HCT116 (cell line): ENCODE data around the gene THOC6. TPM values are rescaled to one million over a fixed set of nuclear protein-coding genes. Genes with fewer than 3 reads are reported as not detected.

ENCODE experiments used
- ATAC-seq: fragments of 200-7000 bp; cut with Tn5 transposase; 2 replicates; pipeline ENCODE4 v1.9.1; 2020; ENCODE audit warnings: mild to moderate bottlenecking, moderate library complexity
- BruUV-seq: library from RNA; stranded (reverse); fragments of 400-500 nt; replicated peaks from 2 replicates; lab custom pipeline; 2021; lab: Mats Ljungman, UMichigan
- CTCF ChIA-PET: fragments of 300-600 bp; sonication (Branson Sonifier 250); formaldehyde crosslinking; loops from one replicate; lab custom pipeline; 2021; ENCODE audit warnings: antibody characterized with exemption; lab: Charles Lee
- POLR2A ChIA-PET: fragments of 300-600, 350-600 bp; sonication (Branson Sonifier 250); formaldehyde crosslinking; loops from one replicate; lab custom pipeline; 2021; ENCODE audit warnings: antibody characterized with exemption; lab: Charles Lee
- RAD21 ChIA-PET, 2 experiments: fragments of 300-600 bp; sonication (Branson Sonifier 250); formaldehyde crosslinking; loops; one replicate each; lab custom pipeline; 2023; ENCODE audit warnings: low total read pairs in 2 of 2; ENCODE audit not compliant: uncharacterized antibody in 2 of 2, unreplicated experiment in 2 of 2, low non-redundant PET in 1 of 2; lab: Charles Lee
- DNase-seq: peaks from one replicate; pipeline ENCODE4 v3.0.0-alpha.2; 2010; ENCODE audit warnings: low read depth, low spot score
- H2AFZ ChIP-seq: fragments of 200-600 bp; shearing (Covaris generic), sonication (generic); 2 replicates; pipeline ENCODE4 v1.6.1; 2017; ENCODE audit warnings: low read depth, mixed run types, mixed read lengths, antibody characterized with exemption, low read length; ENCODE audit not compliant: poor library complexity, severe bottlenecking
- H3K27ac ChIP-seq: 2 replicates; pipeline ENCODE4 v1.5.1; 2012; ENCODE audit warnings: low read depth, low read length
- H3K27me3 ChIP-seq: fragments of 200-600 bp; sonication (generic); 2 replicates; pipeline ENCODE4 v1.6.1; 2016; ENCODE audit warnings: mixed run types, low read length, mixed read lengths; ENCODE audit not compliant: insufficient read depth
- H3K36me3 ChIP-seq, 2 experiments: fragments of 200-500 bp in 1 of 2; fragments of 200-600 bp in 1 of 2; sonication (Bioruptor generic) in 1 of 2; sonication (generic) in 1 of 2; 2 replicates each; pipeline versions ENCODE4 v1.5.1 to v1.6.1; 2014 to 2016; ENCODE audit warnings: low read length in 2 of 2, inconsistent platforms in 1 of 2, mixed read lengths in 1 of 2, mixed run types in 1 of 2; ENCODE audit not compliant: insufficient read depth in 2 of 2, control insufficient read depth in 1 of 2
- H3K4me1 ChIP-seq, 2 experiments: fragments of 200-600 bp in 1 of 2; sonication (generic) in 1 of 2; 2 replicates each; pipeline versions ENCODE4 v1.5.1 to v1.6.1; 2012 to 2017; ENCODE audit warnings: low read length in 2 of 2, inconsistent platforms in 1 of 2, mild to moderate bottlenecking in 1 of 2, mixed read lengths in 1 of 2, mixed run types in 1 of 2, moderate library complexity in 1 of 2; ENCODE audit not compliant: insufficient read depth in 2 of 2, control insufficient read depth in 1 of 2
- H3K4me2 ChIP-seq: fragments of 200-600 bp; sonication (generic); 2 replicates; pipeline ENCODE4 v1.6.1; 2017; ENCODE audit warnings: mixed run types, low read length, mixed read lengths
- H3K4me3 ChIP-seq, 2 experiments: fragments of 200-600 bp in 1 of 2; sonication (generic) in 1 of 2; replicated peaks in 1 of 2; 2 replicates each; pipeline ENCODE4 v1.5.1; 2011 to 2016; ENCODE audit warnings: low read length in 2 of 2, control low read depth in 1 of 2, low read depth in 1 of 2, mild to moderate bottlenecking in 1 of 2, mixed read lengths in 1 of 2, mixed run types in 1 of 2
- H3K79me2 ChIP-seq: fragments of 200-600 bp; sonication (generic); 2 replicates; pipeline ENCODE4 v1.6.1; 2017; ENCODE audit warnings: mild to moderate bottlenecking, mixed run types, low read length, moderate library complexity, mixed read lengths; ENCODE audit not compliant: insufficient read depth
- H3K9ac ChIP-seq: fragments of 200-600 bp; sonication (generic); 2 replicates; pipeline ENCODE4 v1.6.1; 2016; ENCODE audit warnings: low read length, mixed read lengths
- H3K9me2 ChIP-seq: fragments of 200-600 bp; sonication (generic), shearing (Covaris generic); 2 replicates; pipeline ENCODE4 v1.6.1; 2017; ENCODE audit warnings: mixed run types, mild to moderate bottlenecking, moderate library complexity; ENCODE audit not compliant: insufficient read depth
- H3K9me3 ChIP-seq, 2 experiments: fragments of 200-500 bp in 1 of 2; fragments of 200-600 bp in 1 of 2; sonication (Bioruptor generic) in 1 of 2; sonication (generic) in 1 of 2; 2 replicates each; pipeline ENCODE4 v1.6.1; 2014 to 2017; ENCODE audit warnings: low read length in 2 of 2, mixed read lengths in 2 of 2, inconsistent platforms in 1 of 2, low read depth in 1 of 2, mild to moderate bottlenecking in 1 of 2, mixed run types in 1 of 2, moderate library complexity in 1 of 2; ENCODE audit not compliant: control insufficient read depth in 1 of 2, insufficient read depth in 1 of 2
- H4K20me1 ChIP-seq: fragments of 200-600 bp; sonication (generic), shearing (Covaris generic); 2 replicates; pipeline ENCODE4 v1.6.1; 2017; ENCODE audit warnings: mixed run types, mild to moderate bottlenecking, moderate library complexity; ENCODE audit not compliant: insufficient read depth
- EZH2phosphoT487 ChIP-seq: fragments of 200-600 bp; IDR thresholded peaks from 2 replicates; pipeline ENCODE4 v1.6.1; 2018; ENCODE audit warnings: antibody characterized with exemption, borderline replicate concordance
- POLR2AphosphoS5 ChIP-seq: IDR thresholded peaks from 2 replicates; pipeline ENCODE4 v1.6.1; 2011; ENCODE audit warnings: mild to moderate bottlenecking, low read depth, low read length, moderate library complexity
- RAD21 ChIP-seq: IDR thresholded peaks from 2 replicates; pipeline ENCODE4 v1.6.1; 2012; ENCODE audit warnings: low read depth, mild to moderate bottlenecking
- YY1 ChIP-seq: IDR thresholded peaks from 2 replicates; pipeline ENCODE4 v1.6.1; 2011; ENCODE audit warnings: low read length, low read depth, moderate library complexity, mild to moderate bottlenecking; ENCODE audit not compliant: insufficient replicate concordance; ENCODE audit errors: extremely low read depth
- ZFX ChIP-seq: fragments of 450-650 bp; IDR thresholded peaks from 2 replicates; pipeline ENCODE4 v1.6.1; 2017
- ZNF274 ChIP-seq: fragments of 200-500 bp; sonication (Bioruptor generic); IDR thresholded peaks from 2 replicates; pipeline ENCODE4 v1.6.1; 2014; ENCODE audit warnings: mild to moderate bottlenecking, low read depth, low read length, inconsistent platforms
- intact Hi-C: fragments of 100-400 bp; cut with micrococcal nuclease; formaldehyde crosslinking; loops from 2 replicates; pipeline ENCODE4 v1.10.0; 2022
- total RNA-seq: library from RNA; stranded (reverse); gene quantifications from one replicate; pipeline ENCODE4 v1.2.1, GENCODE V29; 2021; ENCODE audit not compliant: unreplicated experiment
- TF ChIP-seq, protein P1 (sequence below): IDR thresholded peaks from 2 replicates; pipeline ENCODE4 v1.6.1; 2012
- TF ChIP-seq, protein P2 (sequence below): IDR thresholded peaks from 2 replicates; pipeline ENCODE4 v1.6.1; 2012
- TF ChIP-seq, protein P3 (sequence below): IDR thresholded peaks from 2 replicates; pipeline ENCODE4 v1.6.1; 2011; ENCODE audit warnings: mild to moderate bottlenecking, low read length, moderate library complexity; ENCODE audit not compliant: insufficient replicate concordance; ENCODE audit errors: extremely low read depth

Gene THOC6
- total RNA-seq, 1 experiment from 2014 or later, result 62.9 TPM

DNA sequence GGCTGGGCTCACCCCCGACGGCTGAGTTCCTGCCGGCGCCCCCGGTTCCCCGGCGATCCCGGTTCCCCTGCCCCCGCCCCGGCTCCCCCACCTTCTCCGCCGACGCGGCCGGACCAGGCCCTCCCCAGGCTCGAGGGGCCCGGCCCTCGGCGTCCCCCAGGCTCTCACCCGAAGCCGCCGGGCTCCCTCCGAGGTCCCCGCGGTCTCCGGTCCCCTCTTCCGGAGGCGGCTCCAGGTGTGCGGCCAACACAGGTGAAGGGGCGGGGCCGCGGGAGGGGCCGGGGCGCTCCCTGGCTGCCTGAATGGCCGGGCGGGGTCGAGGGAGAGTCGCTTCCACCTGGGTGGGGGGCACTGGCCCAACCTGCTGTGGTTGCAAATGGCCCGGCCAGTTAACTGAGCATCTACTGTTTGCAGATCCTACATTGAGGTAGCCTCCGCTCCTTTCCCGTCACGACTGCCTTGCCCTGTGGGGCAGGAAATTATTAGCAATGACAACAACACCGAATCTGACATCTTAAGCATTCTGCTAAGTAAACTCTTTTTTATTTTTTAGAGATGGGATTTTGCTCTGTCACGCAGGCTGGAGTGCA lies 13.0 kb downstream of the THOC6 start, which contains the start of gene BICDL2:
Gene BICDL2 (minus strand): TSS at position 219 of the 590 bp plus-strand sequence. CDS start 1,448 bp downstream, outside the sequence.
- Histone ChIP-seq H2AFZ (peak within 1 kb of the TSS; percentile 41), H3K4me1 (peaks cover 19 to 52% of the 10 kb centered on the region in 2 experiments), H3K4me3 (peak within 1 kb of the TSS; percentile 61 to 76), H3K9me2 (no peaks in the 10 kb centered on the region), H4K20me1 (no peaks in the 10 kb centered on the region), H3K27ac (peak within 1 kb of the TSS; percentile 26; the same call in 1 of the 2 replicates), H3K9me3 (no peaks in the 10 kb centered on the region), H3K9ac (peak within 1 kb of the TSS; percentile 75), H3K79me2 (no peaks in the 10 kb centered on the region), H3K27me3 (no peaks in the 10 kb centered on the region), H3K4me2 (peak within 1 kb of the TSS; percentile 95), H3K36me3 (no peaks in the 10 kb centered on the region)
- TF ChIP-seq EZH2phosphoT487, result no peak
- TF ChIP-seq, protein P1, sequence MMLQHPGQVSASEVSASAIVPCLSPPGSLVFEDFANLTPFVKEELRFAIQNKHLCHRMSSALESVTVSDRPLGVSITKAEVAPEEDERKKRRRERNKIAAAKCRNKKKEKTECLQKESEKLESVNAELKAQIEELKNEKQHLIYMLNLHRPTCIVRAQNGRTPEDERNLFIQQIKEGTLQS, result no peak
- no peak for TF ChIP-seq ZNF274
- no peak for TF ChIP-seq YY1
- TF ChIP-seq, protein P2, sequence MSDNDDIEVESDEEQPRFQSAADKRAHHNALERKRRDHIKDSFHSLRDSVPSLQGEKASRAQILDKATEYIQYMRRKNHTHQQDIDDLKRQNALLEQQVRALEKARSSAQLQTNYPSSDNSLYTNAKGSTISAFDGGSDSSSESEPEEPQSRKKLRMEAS, result 0 out of 2 replicates have a peak, but pooled peaks have one; percentile 19
- peak; percentile 74 for TF ChIP-seq POLR2AphosphoS5
- TF ChIP-seq, protein P3, sequence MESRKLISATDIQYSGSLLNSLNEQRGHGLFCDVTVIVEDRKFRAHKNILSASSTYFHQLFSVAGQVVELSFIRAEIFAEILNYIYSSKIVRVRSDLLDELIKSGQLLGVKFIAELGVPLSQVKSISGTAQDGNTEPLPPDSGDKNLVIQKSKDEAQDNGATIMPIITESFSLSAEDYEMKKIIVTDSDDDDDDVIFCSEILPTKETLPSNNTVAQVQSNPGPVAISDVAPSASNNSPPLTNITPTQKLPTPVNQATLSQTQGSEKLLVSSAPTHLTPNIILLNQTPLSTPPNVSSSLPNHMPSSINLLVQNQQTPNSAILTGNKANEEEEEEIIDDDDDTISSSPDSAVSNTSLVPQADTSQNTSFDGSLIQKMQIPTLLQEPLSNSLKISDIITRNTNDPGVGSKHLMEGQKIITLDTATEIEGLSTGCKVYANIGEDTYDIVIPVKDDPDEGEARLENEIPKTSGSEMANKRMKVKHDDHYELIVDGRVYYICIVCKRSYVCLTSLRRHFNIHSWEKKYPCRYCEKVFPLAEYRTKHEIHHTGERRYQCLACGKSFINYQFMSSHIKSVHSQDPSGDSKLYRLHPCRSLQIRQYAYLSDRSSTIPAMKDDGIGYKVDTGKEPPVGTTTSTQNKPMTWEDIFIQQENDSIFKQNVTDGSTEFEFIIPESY, result no peak
- no peak for TF ChIP-seq ZFX
- TF ChIP-seq RAD21, result no peak
- ATAC-seq (peak; percentile 69), DNase-seq (no peak)
- POLR2A ChIA-PET, result interaction anchor here (0.6 kb wide), 1 partner anchor 93 kb away, joined by 3 read pairs; no protein-coding TSS in a partner anchor
- CTCF ChIA-PET, result interaction anchor here (1.0 kb wide), 1 partner anchor 9 kb away, joined by 8 read pairs; no protein-coding TSS in a partner anchor
- BruUV-seq, result no TSS peak
- intact Hi-C loops, result no loop called here
- RAD21 ChIA-PET, result no interaction called here
